ENCODE measurements around the gene DCDC2.
"Not testable (repeated sequence)": the region's sequence is repeated elsewhere in the genome, so short reads cannot be mapped to it uniquely, and the experiment has no call there.

The DCDC2 gene

GRCh38 chr6:24148154-24148570, 209.7 kb downstream of the DCDC2 start:
- DNase-seq (ENCODE audit: extremely low read depth, low read depth), result no peak
- no peak for TF ChIP-seq CTCF (IDR thresholded peaks at IDR 0.05; ENCODE audit: low read depth, low read length)

- no peak for DNase-seq (ENCODE audit: extremely low read depth, low read depth)
- TF ChIP-seq CTCF (IDR thresholded peaks at IDR 0.05; ENCODE audit: low read depth, low read length), result no peak
Measured at GRCh38 chr6:24147511-24148153, 210.2 kb downstream of the DCDC2 start.

GRCh38 chr6:24146871-24147270, 211.0 kb downstream of the DCDC2 start:
- no peak for DNase-seq (ENCODE audit: extremely low read depth, low read depth)
- TF ChIP-seq CTCF (IDR thresholded peaks at IDR 0.05; ENCODE audit: low read depth, low read length), result no peak

- TF ChIP-seq CTCF (IDR thresholded peaks at IDR 0.05; ENCODE audit: low read depth, low read length), result no peak
- DNase-seq (ENCODE audit: extremely low read depth, low read depth), result no peak
Measured at GRCh38 chr6:24145690-24146131, 212.1 kb downstream of the DCDC2 start.

- not testable (repeated sequence) for DNase-seq (ENCODE audit: extremely low read depth, low read depth)
Measured at GRCh38 chr6:24142733-24143132, 215.1 kb downstream of the DCDC2 start.

- no peak for DNase-seq (ENCODE audit: extremely low read depth, low read depth)
Measured at GRCh38 chr6:24140591-24140990, 217.3 kb downstream of the DCDC2 start.

GRCh38 chr6:24139639-24140038, 218.2 kb downstream of the DCDC2 start:
- no peak for DNase-seq (ENCODE audit: extremely low read depth, low read depth)
- no peak for TF ChIP-seq CTCF (IDR thresholded peaks at IDR 0.05; ENCODE audit: low read depth, low read length)

More at GRCh38 chr6:24140591-24140990, 217.3 kb downstream of the DCDC2 start:
- TF ChIP-seq CTCF (IDR thresholded peaks at IDR 0.05; ENCODE audit: low read depth, low read length), result no peak

- DNase-seq (ENCODE audit: extremely low read depth, low read depth), result no peak
- TF ChIP-seq CTCF (IDR thresholded peaks at IDR 0.05; ENCODE audit: low read depth, low read length), result no peak
Measured at GRCh38 chr6:24139080-24139479, 218.8 kb downstream of the DCDC2 start.
